Pancreas (tissue), 10 donors: ENCODE measurements around the gene SLC7A11. TPM values are rescaled to one million over a fixed set of nuclear protein-coding genes. Genes with fewer than 3 reads are reported as not detected.
A peak's percentile ranks its signal among the peaks of the same experiment; 100 is the strongest.

Experiments
- ATAC-seq, 4 donors: fragments of 200-7000 bp; cut with Tn5 transposase; one replicate each; pipeline versions ENCODE4 v1.8.0 to v1.9.1; 2020; ENCODE audit warnings: mild to moderate bottlenecking in 4 of 4, moderate library complexity in 4 of 4
- DNase-seq, 6 donors: peaks; one replicate each; pipeline ENCODE4 v3.0.0-alpha.2; 2020
- FAIRE-seq: peaks from 2 replicates; lab custom pipeline; 2012; peaks lifted over from hg19 to GRCh38; lab: Jason Lieb, UNC
- H3K27ac ChIP-seq, 4 donors: fragments of 200-600 bp; sonication (generic); 1 replicate in 3 of 4; 2 replicates in 1 of 4; pipeline versions ENCODE4 v1.5.0 to v1.8.0; 2020
- H3K27me3 ChIP-seq, 4 donors: fragments of 200-600 bp; one replicate each; pipeline ENCODE4 v1.8.0; 2021
- H3K36me3 ChIP-seq, 3 donors: fragments of 200-600 bp; sonication (generic) in 1 of 3; one replicate each; pipeline versions ENCODE4 v1.5.0 to v1.8.0; 2020 to 2021
- H3K4me1 ChIP-seq, 3 donors: fragments of 200-600 bp; one replicate each; pipeline ENCODE4 v1.8.0; 2021
- H3K4me3 ChIP-seq, 4 donors: fragments of 200-600 bp; sonication (generic) in 2 of 4; one replicate each; pipeline versions ENCODE4 v1.5.0 to v1.8.0; 2020 to 2021
- H3K9me3 ChIP-seq, 4 donors: fragments of 200-600 bp; one replicate each; pipeline ENCODE4 v1.8.0; 2021
- WGBS, 2 donors: extraction: QIAGEN DNeasy Blood & Tissue Kit; methylation state at CpG; one replicate each; pipeline ENCODE4 v1.1.7; 2013; 5-methylcytosine and 5-hydroxymethylcytosine counted together
- intact Hi-C, 3 donors: fragments of 100-400 bp; cut with DNase I; formaldehyde crosslinking; loops; one replicate each; pipeline versions ENCODE4 v1.11.1 to v1.14.2; 2022
- polyA plus RNA-seq, 2 donors: library from polyadenylated mRNA; stranded (reverse); fragments of 200-250 nt; gene quantifications; one replicate each; pipeline ENCODE4 v1.2.3, GENCODE V29; 2013
- total RNA-seq, 6 donors: library from RNA; stranded (reverse); fragmentation: NEBNext Ultra II Directional in 4 of 6; extraction: Animal tissue kit (Norgen Biotek cat#: 25700) in 4 of 6; gene quantifications; one replicate each; pipeline versions ENCODE4 v1.2.1 to v1.2.4, GENCODE V29; 2021 to 2023
- TF ChIP-seq, protein P1 (sequence below), 4 donors: fragments of 200-600 bp; sonication (generic) in 3 of 4; IDR thresholded peaks; one replicate each; pipeline versions ENCODE4 v1.5.0 to v1.8.0; 2021; ENCODE audit warnings: antibody characterized with exemption in 4 of 4
- donor health status: healthy with polysubstance abuse.
- donor health status: DM: no; HTN: no; CAD: no; lungs with moderate emphysema.
- donor health status: DM: no; HTN: no; CAD: no.
- donor health status: control.
- donor health status: control.
- donor health status: Bipolar disorder and iron deficiency.
- donor health status: DM: yes; HTN: yes; CAD: no.
- donor health status: DM: no; HTN: no; CAD: no.
- donor health status: DM: no; HTN: no; CAD: no.
- donor health status: DM: yes; HTN: yes; CAD: no.

The SLC7A11 gene
- total and polyA plus RNA-seq, 8 donors = 0.42 to 9.1 (median 1.3) TPM

DNA sequence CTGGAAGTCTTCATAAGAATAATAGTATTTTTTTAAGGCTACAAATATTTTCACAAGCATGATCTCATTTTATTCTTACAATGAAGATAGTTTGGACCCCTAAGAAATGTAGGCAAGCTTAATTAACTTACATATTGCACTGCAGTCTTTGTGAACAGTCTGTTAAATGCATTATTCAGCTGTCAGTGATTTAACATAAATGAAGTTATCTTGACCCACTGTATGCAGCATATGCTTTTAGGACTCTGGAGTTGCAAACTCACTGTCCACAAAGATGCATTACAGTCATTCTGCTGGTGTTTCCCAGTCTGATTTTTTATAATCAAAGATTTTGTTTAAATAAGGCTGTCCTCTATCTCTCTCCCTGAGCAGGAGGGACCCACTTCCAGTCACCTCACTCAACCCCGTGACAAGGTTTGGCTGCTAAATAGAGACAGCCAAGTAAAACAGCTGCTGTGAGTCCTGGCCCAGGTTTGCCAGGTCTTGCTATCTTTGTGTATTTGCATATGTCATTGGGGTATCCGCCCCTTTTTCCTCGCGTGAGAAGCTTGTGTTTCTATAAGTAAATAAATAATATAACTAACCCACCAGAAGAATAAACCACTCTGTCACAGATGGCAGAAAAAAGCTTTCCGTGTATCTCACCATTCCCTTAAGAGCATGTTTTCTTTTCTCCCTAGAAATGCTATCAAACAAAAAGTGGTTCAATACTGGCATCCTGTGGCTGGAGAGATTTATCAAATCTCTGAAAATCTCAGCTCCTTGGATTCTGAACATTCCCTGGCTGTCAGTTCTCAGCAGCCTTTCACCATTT, 67.0 kb downstream of the SLC7A11 start:
- peaks cover 4 to 8% (median 5%) of the 10 kb centered on the region in 3 donors for H3K4me1 ChIP-seq
- no peak overlapping the region for H3K27ac ChIP-seq
- peak; percentile 13 for FAIRE-seq
- WGBS, 2 donors = 5 to 10% methylated on average over 5 of the region's 5 CpGs
- H3K4me3 ChIP-seq = no peak overlapping the region
- peak in 5 of 6 donors; percentile 27 to 70 (median 55) for DNase-seq
- intact Hi-C loops = no loop called here
- H3K27me3 ChIP-seq = no peaks in the 10 kb centered on the region
- ATAC-seq = peak; percentile 95 to 98 (median 97)
- H3K36me3 ChIP-seq = no peaks in the 10 kb centered on the region
- no peaks in the 10 kb centered on the region for H3K9me3 ChIP-seq
- TF ChIP-seq, protein P1, sequence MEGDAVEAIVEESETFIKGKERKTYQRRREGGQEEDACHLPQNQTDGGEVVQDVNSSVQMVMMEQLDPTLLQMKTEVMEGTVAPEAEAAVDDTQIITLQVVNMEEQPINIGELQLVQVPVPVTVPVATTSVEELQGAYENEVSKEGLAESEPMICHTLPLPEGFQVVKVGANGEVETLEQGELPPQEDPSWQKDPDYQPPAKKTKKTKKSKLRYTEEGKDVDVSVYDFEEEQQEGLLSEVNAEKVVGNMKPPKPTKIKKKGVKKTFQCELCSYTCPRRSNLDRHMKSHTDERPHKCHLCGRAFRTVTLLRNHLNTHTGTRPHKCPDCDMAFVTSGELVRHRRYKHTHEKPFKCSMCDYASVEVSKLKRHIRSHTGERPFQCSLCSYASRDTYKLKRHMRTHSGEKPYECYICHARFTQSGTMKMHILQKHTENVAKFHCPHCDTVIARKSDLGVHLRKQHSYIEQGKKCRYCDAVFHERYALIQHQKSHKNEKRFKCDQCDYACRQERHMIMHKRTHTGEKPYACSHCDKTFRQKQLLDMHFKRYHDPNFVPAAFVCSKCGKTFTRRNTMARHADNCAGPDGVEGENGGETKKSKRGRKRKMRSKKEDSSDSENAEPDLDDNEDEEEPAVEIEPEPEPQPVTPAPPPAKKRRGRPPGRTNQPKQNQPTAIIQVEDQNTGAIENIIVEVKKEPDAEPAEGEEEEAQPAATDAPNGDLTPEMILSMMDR (IDR thresholded peaks at IDR 0.05) = no peak

DNA sequence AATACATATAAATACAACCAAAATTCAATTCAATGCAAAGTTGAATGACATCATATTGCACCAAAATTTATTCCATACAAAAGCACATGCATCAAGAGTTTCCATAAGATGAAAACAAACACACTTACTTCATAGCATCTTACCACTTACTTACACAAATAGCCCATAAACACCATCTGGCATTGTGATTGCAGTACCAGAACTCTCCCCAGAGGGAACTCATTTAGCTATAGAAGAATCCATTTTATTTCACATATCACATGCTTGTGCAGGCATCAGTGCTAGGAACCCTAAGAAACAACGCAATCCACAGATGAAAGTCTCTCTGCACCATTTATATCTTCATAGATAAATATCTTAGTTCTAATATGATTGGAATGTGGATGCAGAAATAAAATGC, 77.9 kb downstream of the SLC7A11 start:
- Histone ChIP-seq H3K4me3 (no peak overlapping the region), H3K27ac (no peak overlapping the region), H3K27me3 (no peaks in the 10 kb centered on the region), H3K4me1 (no peaks in the 10 kb centered on the region), H3K9me3 (no peaks in the 10 kb centered on the region), H3K36me3 (no peaks in the 10 kb centered on the region)
- intact Hi-C loops = no loop called here
- no peak for ATAC-seq
- no peak for DNase-seq
- WGBS, 2 donors = 95 to 100% methylated on average over 1 of the region's 1 CpG
- FAIRE-seq = no peak
- TF ChIP-seq, protein P1 (IDR thresholded peaks at IDR 0.05) = no peak

DNA sequence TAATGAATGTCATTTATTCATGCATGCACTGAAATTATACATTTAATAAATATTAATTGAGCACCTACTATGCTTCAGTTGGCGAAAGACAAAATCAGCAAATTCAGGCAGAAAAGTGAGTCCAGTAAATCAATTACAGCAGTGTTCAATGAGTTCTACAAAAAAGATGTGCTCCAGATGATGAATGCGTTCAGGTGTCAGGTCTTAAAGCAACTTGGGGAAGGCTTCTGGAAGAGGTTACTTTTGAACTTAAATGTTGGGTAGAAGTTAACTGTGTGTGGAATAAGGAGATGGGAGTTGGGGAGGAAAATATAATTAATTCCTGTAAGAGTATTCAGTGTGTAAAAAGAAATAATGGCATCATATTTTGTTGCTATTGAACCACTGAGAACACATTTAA, 79.0 kb downstream of the SLC7A11 start:
- H3K9me3 ChIP-seq = no peaks in the 10 kb centered on the region
- TF ChIP-seq, protein P1 (IDR thresholded peaks at IDR 0.05) = no peak
- no peaks in the 10 kb centered on the region for H3K36me3 ChIP-seq
- no peak overlapping the region for H3K27ac ChIP-seq
- WGBS, 2 donors = 95 to 99% methylated on average over 2 of the region's 2 CpGs
- FAIRE-seq (no peak), DNase-seq (no peak), ATAC-seq (no peak)
- H3K4me1 ChIP-seq = no peaks in the 10 kb centered on the region
- intact Hi-C loops = no loop called here
- no peak overlapping the region for H3K4me3 ChIP-seq
- H3K27me3 ChIP-seq = no peaks in the 10 kb centered on the region

DNA sequence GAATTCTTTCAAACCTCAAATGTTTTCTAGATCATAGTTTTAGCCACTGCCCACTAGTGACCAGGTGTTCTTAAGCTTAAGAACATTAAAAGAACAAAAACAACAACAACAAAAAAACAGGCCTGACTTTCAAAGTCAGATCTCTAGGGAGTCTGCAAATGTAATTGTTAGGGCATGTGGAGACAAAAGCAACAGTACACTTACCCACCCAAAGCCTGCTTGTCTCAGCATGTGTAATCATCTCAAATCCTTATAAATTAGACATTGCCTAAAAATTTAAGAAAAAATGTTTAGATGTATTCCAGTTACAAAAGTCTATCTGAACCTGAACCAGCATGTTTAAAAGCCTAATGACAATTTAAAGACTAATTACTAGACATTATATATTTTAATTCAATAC, 79.9 kb downstream of the SLC7A11 start:
- intact Hi-C loops = no loop called here
- Histone ChIP-seq H3K27ac (no peak overlapping the region), H3K9me3 (no peaks in the 10 kb centered on the region), H3K4me3 (no peak overlapping the region), H3K4me1 (no peaks in the 10 kb centered on the region), H3K36me3 (no peaks in the 10 kb centered on the region), H3K27me3 (no peaks in the 10 kb centered on the region)
- DNase-seq (no peak), FAIRE-seq (no peak), ATAC-seq (no peak)
- TF ChIP-seq, protein P1 (IDR thresholded peaks at IDR 0.05) = no peak

DNA sequence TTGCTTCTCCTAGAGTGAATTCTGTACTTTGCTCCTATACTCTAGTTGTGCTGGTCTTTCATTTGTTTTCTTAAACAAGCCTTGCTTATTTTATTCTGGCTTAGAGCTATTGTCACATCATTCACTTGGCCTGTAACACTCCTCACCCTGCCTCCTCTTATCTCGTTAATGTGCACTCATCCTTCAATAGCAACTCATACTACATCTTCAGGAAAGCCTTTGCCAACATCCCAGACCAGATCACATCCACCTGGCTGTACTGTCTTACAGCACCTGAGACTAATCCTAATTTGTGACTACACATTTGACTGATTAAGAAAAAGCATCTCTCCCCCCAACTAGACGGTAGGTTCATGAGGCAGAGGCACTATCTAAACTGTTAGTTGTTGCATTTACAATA, 80.8 kb downstream of the SLC7A11 start:
- no peak overlapping the region for H3K4me3 ChIP-seq
- no peaks in the 10 kb centered on the region for H3K36me3 ChIP-seq
- no peak for DNase-seq
- no peak for FAIRE-seq
- 71 to 75% methylated on average over 2 of the region's 2 CpGs for WGBS, 2 donors
- no peaks in the 10 kb centered on the region for H3K4me1 ChIP-seq
- TF ChIP-seq, protein P1 (IDR thresholded peaks at IDR 0.05) = no peak
- no peak overlapping the region for H3K27ac ChIP-seq
- intact Hi-C loops = no loop called here
- no peaks in the 10 kb centered on the region for H3K27me3 ChIP-seq
- no peaks in the 10 kb centered on the region for H3K9me3 ChIP-seq
- no peak for ATAC-seq
